ENCODE results near the gene JARID2. TPM values are rescaled to one million over a fixed set of nuclear protein-coding genes. Genes with fewer than 3 reads are reported as not detected.

The JARID2 gene
- total RNA-seq, 1 donor from 2014 or later: 17.9 TPM

DNA sequence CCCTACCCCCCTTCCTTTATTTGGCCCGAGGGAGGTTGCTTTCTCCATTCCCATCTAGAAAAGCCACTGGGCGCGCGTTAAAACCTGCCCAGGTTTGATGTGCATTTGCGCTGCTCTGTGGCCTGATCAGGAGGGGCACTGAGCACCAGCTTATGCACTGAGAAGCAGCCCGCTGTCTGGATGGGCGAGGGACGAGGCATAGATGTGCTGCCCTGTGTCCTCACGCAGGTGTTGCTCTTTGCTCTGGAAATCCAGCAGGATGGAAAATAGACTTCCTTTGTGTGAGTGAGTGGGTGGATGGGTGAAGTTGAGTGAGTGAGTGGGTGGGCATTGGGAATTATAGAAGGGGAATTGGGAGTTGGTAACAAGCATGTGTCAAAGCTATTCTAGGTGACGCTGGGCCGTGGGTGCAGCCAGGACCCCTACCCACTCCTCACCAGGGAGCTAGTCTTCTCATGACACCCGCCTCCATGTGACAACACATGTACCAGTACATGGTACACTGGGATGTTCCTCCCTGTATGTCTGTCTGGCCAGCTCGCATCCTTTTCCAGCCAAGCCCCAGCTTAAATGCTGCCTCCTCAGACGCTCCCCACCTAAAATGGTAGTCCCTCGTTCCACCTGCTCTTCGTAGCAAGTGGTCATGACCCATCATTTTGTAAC lies 254.3 kb downstream of the JARID2 start:
- Histone ChIP-seq H3K4me1 (peaks cover 34% of the 10 kb centered on the region), H3K27ac (no peak overlapping the region), H3K4me3 (no peak overlapping the region), H3K9me3 (no peaks in the 10 kb centered on the region), H3K27me3 (no peaks in the 10 kb centered on the region), H3K36me3 (peaks cover 0 to 15% of the 10 kb centered on the region in 2 donors)
- DNase-seq (ENCODE audit: extremely low spot score in 2 of 2): no peak
- TF ChIP-seq POLR2AphosphoS5 (IDR thresholded peaks at IDR 0.05; ENCODE audit: insufficient read depth in 1 of 2, low read depth in 1 of 2) (no peak), POLR2A (IDR thresholded peaks at IDR 0.05) (no peak)
- TF ChIP-seq, protein P1, sequence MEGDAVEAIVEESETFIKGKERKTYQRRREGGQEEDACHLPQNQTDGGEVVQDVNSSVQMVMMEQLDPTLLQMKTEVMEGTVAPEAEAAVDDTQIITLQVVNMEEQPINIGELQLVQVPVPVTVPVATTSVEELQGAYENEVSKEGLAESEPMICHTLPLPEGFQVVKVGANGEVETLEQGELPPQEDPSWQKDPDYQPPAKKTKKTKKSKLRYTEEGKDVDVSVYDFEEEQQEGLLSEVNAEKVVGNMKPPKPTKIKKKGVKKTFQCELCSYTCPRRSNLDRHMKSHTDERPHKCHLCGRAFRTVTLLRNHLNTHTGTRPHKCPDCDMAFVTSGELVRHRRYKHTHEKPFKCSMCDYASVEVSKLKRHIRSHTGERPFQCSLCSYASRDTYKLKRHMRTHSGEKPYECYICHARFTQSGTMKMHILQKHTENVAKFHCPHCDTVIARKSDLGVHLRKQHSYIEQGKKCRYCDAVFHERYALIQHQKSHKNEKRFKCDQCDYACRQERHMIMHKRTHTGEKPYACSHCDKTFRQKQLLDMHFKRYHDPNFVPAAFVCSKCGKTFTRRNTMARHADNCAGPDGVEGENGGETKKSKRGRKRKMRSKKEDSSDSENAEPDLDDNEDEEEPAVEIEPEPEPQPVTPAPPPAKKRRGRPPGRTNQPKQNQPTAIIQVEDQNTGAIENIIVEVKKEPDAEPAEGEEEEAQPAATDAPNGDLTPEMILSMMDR (IDR thresholded peaks at IDR 0.05): no peak
- intact Hi-C loops (cut with DNase I): loop anchor here (10.0 kb wide), 1 partner anchor 125 kb away; no protein-coding TSS in a partner anchor

DNA sequence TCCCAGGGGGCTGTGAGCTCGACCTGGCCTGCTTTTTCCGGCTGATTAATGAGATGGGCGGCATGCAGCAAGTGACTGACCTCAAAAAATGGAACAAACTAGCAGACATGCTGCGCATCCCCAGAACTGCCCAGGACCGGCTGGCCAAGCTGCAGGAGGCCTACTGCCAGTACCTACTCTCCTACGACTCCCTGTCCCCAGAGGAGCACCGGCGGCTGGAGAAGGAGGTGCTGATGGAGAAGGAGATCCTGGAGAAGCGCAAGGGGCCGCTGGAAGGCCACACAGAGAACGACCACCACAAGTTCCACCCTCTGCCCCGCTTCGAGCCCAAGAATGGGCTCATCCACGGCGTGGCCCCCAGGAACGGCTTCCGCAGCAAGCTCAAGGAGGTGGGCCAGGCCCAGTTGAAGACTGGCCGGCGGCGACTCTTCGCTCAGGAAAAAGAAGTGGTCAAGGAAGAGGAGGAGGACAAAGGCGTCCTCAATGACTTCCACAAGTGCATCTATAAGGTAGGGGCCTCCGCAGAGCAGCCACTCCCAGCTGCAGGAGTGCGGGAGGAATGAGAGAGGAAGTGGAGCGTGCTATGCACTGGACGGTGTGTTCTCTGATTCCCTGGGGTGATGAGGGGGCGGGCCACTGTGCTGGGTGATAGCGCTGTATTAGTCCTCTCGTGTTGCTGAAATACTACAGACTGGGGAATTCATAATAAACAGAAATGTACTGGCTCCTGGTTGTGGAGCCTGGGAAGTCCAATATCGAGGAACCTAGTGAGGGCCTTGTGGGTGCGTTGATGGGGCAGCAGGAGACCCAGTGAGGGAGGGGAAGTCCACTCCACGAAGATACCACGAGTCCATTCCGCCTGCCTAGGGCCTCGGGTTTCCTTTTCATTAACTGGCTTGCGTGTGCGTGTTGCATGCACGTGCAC lies 255.3 kb downstream of the JARID2 start:
- no peak overlapping the region for H3K27ac ChIP-seq
- H3K36me3 ChIP-seq: peaks cover 0 to 15% of the 10 kb centered on the region in 2 donors
- intact Hi-C loops (cut with DNase I): loop anchor here (10.0 kb wide), 1 partner anchor 124 kb away; no protein-coding TSS in a partner anchor
- H3K4me1 ChIP-seq: peaks cover 36% of the 10 kb centered on the region
- no peak overlapping the region for H3K4me3 ChIP-seq
- H3K27me3 ChIP-seq: no peaks in the 10 kb centered on the region
- TF ChIP-seq POLR2AphosphoS5 (IDR thresholded peaks at IDR 0.05; ENCODE audit: insufficient read depth in 1 of 2, low read depth in 1 of 2) (no peak), POLR2A (IDR thresholded peaks at IDR 0.05) (no peak)
- TF ChIP-seq, protein P1 (IDR thresholded peaks at IDR 0.05): no peak
- no peaks in the 10 kb centered on the region for H3K9me3 ChIP-seq
- no peak for DNase-seq (ENCODE audit: extremely low spot score in 2 of 2)

DNA sequence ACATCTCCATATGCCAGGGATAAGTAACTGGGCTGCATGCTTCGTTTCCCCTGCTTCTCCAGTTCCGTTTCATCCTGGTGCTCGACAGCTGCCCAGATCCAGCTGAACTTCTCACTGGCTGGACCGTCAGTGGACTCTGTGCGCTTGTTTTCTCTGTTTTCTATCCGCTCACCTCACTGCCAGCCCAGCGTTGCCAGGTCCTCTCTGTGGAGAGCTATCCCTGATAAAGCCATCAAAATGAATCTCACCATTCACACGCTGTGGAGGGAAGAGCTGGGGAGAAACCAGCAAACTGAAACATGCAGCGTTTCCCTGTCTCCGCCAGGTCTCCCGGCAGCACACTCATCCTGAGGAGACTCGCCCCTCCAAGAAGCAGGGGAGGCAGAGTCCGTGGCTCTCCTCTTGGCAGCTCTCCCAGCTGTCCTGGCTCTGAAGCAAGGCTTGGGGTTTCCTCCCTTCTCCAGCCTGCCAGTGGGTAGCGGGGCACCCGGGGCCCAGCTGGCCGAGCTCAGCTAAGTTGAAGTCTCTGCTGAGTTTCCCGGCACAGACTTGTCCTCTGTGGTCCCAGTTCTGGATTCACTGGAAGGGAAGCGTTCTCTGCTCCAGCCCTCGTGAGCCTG lies 256.1 kb downstream of the JARID2 start:
- TF ChIP-seq, protein P1 (IDR thresholded peaks at IDR 0.05): no peak
- TF ChIP-seq POLR2A (IDR thresholded peaks at IDR 0.05) (no peak), POLR2AphosphoS5 (IDR thresholded peaks at IDR 0.05; ENCODE audit: insufficient read depth in 1 of 2, low read depth in 1 of 2) (no peak)
- no peaks in the 10 kb centered on the region for H3K27me3 ChIP-seq
- peaks cover 36% of the 10 kb centered on the region for H3K4me1 ChIP-seq
- intact Hi-C loops (cut with DNase I): loop anchor here (10.0 kb wide), 1 partner anchor 123 kb away; no protein-coding TSS in a partner anchor
- peaks cover 0 to 10% of the 10 kb centered on the region in 2 donors for H3K36me3 ChIP-seq
- H3K4me3 ChIP-seq: no peak overlapping the region
- no peak for DNase-seq (ENCODE audit: extremely low spot score in 2 of 2)
- H3K27ac ChIP-seq: no peak overlapping the region
- H3K9me3 ChIP-seq: no peaks in the 10 kb centered on the region

DNA sequence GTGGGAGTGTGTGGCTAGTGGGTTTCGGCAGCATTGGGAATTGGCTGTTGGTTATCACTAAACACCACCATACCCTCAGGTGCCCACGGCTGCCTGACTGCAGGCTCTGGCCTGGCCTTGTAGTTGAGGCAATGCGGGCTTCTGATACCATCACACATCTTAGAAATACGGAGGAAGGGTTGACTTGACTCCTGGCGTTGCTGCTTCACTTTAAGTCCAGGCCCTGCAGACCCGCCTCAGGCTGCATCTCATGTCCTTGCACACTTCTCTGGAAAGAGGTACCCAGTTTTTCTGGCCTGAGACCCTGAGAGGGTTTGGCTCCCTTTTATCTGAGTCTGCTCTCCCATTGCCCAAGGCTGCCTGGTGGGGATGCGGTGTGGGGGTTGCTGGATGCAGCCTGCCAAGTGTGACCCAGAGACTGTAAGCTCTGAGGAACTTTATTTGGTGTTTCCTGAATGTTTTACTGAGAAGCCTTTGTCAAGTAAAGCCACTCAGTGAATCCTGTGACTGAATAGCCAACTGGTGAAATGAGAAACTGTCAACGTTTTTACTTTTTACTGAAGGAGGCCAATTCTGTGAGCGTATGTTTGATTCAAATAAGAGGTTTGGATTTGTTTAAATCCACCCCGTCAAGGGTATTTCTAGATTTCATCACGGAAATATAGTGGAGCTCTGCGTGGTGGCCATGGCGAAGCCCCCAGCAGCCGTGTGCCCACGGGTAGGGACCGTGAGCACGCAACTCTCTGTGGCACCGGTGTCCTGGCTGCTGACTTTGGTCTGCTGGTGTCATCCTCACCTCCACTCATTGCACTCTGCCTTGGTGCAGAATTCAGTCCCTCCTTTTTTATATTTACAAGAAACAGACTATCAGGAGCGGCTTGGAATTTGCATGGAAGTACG lies 256.8 kb downstream of the JARID2 start:
- TF ChIP-seq, protein P1 (IDR thresholded peaks at IDR 0.05): no peak
- no peak for TF ChIP-seq POLR2A (IDR thresholded peaks at IDR 0.05)
- Histone ChIP-seq H3K36me3 (peaks cover 0 to 8% of the 10 kb centered on the region in 2 donors), H3K4me3 (no peak overlapping the region), H3K27ac (no peak overlapping the region), H3K9me3 (no peaks in the 10 kb centered on the region), H3K4me1 (peaks cover 36% of the 10 kb centered on the region), H3K27me3 (no peaks in the 10 kb centered on the region)
- intact Hi-C loops (cut with DNase I): loop anchor here (10.0 kb wide), 1 partner anchor 122 kb away; no protein-coding TSS in a partner anchor
- DNase-seq (ENCODE audit: extremely low spot score in 2 of 2): no peak
